ENCODE data around the gene PPIP5K2.

PPIP5K2 gene

GRCh38 chr5:103119070-103119764, 884 bp upstream of the PPIP5K2 start:
- H3K18ac ChIP-seq (ENCODE audit: low read depth in 1 of 2, low read length in 2 of 2): peak overlapping the region; percentile 75 to 94
- peak overlapping the region; percentile 54 to 99 for H3K4me3 ChIP-seq (ENCODE audit: insufficient read depth in 1 of 2, low read depth in 1 of 2, low read length in 2 of 2)
- H2BK15ac ChIP-seq (ENCODE audit: low read depth, poor library complexity, severe bottlenecking): no peak overlapping the region
- peak overlapping the region; percentile 98 for H3K27ac ChIP-seq (ENCODE audit: low read length, poor library complexity, severe bottlenecking)
- peak overlapping the region; percentile 15 for H2BK120ac ChIP-seq (ENCODE audit: low read depth, low read length)
- no peak overlapping the region for H3K23ac ChIP-seq (ENCODE audit: low read length in 2 of 2)
- peak overlapping the region; percentile 70 for H4K8ac ChIP-seq (ENCODE audit: low read length)
- peak overlapping the region; percentile 97 for H3K9ac ChIP-seq (ENCODE audit: low read length)
- H3K14ac ChIP-seq (ENCODE audit: low read length in 2 of 2): no peak overlapping the region
- peaks cover 6% of the 10 kb centered on the region for H3K79me1 ChIP-seq (replicated peaks; ENCODE audit: low read length, poor library complexity, severe bottlenecking)
- peak overlapping the region; percentile 60 for H3K4me2 ChIP-seq (ENCODE audit: low read length, poor library complexity, severe bottlenecking)
- DNase-seq: no peak
- H2AK5ac ChIP-seq (ENCODE audit: low read length, severe bottlenecking): no peak overlapping the region
- H4K91ac ChIP-seq (ENCODE audit: low read length): no peak overlapping the region
- no peaks in the 10 kb centered on the region for H3K9me3 ChIP-seq (ENCODE audit: control insufficient read depth, low read length)
- no peaks in the 10 kb centered on the region for H3K36me3 ChIP-seq (ENCODE audit: control insufficient read depth in 1 of 2, insufficient read depth in 2 of 2, low read depth in 1 of 2, low read length in 2 of 2)
- no peaks in the 10 kb centered on the region for H3K4me1 ChIP-seq (ENCODE audit: control insufficient read depth, insufficient read depth, low read depth, low read length)
- no peaks in the 10 kb centered on the region for H3K27me3 ChIP-seq (ENCODE audit: control insufficient read depth in 1 of 2, insufficient read depth in 1 of 2, low read length in 2 of 2)
- H2BK5ac ChIP-seq (ENCODE audit: low read depth, low read length, poor library complexity, severe bottlenecking): peak overlapping the region; percentile 63
- H2AFZ ChIP-seq (ENCODE audit: low read depth, low read length): peak overlapping the region; percentile 85
- 2% methylated on average over 14 of the region's 15 CpGs for WGBS
- peak overlapping the region in 1 of 2 experiments; percentile 77 for H3K4ac ChIP-seq (ENCODE audit: low read depth in 1 of 2, low read length in 2 of 2)
- no peak overlapping the region for H2BK12ac ChIP-seq (ENCODE audit: low read length in 2 of 2)

- H3K79me1 ChIP-seq (replicated peaks; ENCODE audit: low read length, poor library complexity, severe bottlenecking): peaks cover 7% of the 10 kb centered on the region
- no peak overlapping the region for H4K8ac ChIP-seq (ENCODE audit: low read length)
- H3K18ac ChIP-seq (ENCODE audit: low read depth in 1 of 2, low read length in 2 of 2): peak overlapping the region; percentile 35 to 99
- no peaks in the 10 kb centered on the region for H3K9me3 ChIP-seq (ENCODE audit: control insufficient read depth, low read length)
- H3K4me3 ChIP-seq (ENCODE audit: insufficient read depth in 1 of 2, low read depth in 1 of 2, low read length in 2 of 2): peak overlapping the region; percentile 85 to 99
- H3K4me1 ChIP-seq (ENCODE audit: control insufficient read depth, insufficient read depth, low read depth, low read length): no peaks in the 10 kb centered on the region
- H3K23ac ChIP-seq (ENCODE audit: low read length in 2 of 2): peak overlapping the region in 1 of 2 experiments; percentile 83
- H3K36me3 ChIP-seq (ENCODE audit: control insufficient read depth in 1 of 2, insufficient read depth in 2 of 2, low read depth in 1 of 2, low read length in 2 of 2): no peaks in the 10 kb centered on the region
- peak overlapping the region in 1 of 2 experiments; percentile 71 for H3K4ac ChIP-seq (ENCODE audit: low read depth in 1 of 2, low read length in 2 of 2)
- H4K91ac ChIP-seq (ENCODE audit: low read length): peak overlapping the region; percentile 5
- peak overlapping the region; percentile 95 for H2AFZ ChIP-seq (ENCODE audit: low read depth, low read length)
- no peak overlapping the region for H2BK120ac ChIP-seq (ENCODE audit: low read depth, low read length)
- peak overlapping the region in 1 of 2 experiments; percentile 99 for H3K14ac ChIP-seq (ENCODE audit: low read length in 2 of 2)
- H2AK5ac ChIP-seq (ENCODE audit: low read length, severe bottlenecking): no peak overlapping the region
- H3K4me2 ChIP-seq (ENCODE audit: low read length, poor library complexity, severe bottlenecking): peak overlapping the region; percentile 96
- H3K9ac ChIP-seq (ENCODE audit: low read length): peak overlapping the region; percentile 97
- H2BK15ac ChIP-seq (ENCODE audit: low read depth, poor library complexity, severe bottlenecking): no peak overlapping the region
- no peaks in the 10 kb centered on the region for H3K27me3 ChIP-seq (ENCODE audit: control insufficient read depth in 1 of 2, insufficient read depth in 1 of 2, low read length in 2 of 2)
- H2BK12ac ChIP-seq (ENCODE audit: low read length in 2 of 2): no peak overlapping the region
- no peak overlapping the region for H2BK5ac ChIP-seq (ENCODE audit: low read depth, low read length, poor library complexity, severe bottlenecking)
- H3K27ac ChIP-seq (ENCODE audit: low read length, poor library complexity, severe bottlenecking): peak overlapping the region; percentile 68
- under 1% methylated on average over 11 of the region's 17 CpGs for WGBS
- DNase-seq: peak; percentile 38
Measured at GRCh38 chr5:103120607-103121200, 603 bp downstream of the PPIP5K2 start.

GRCh38 chr5:103122242-103122641, 2.1 kb downstream of the PPIP5K2 start:
- no peak for DNase-seq
- Histone ChIP-seq H3K9me3 (ENCODE audit: control insufficient read depth, low read length) (no peaks in the 10 kb centered on the region), H2AFZ (ENCODE audit: low read depth, low read length) (no peak overlapping the region), H2BK12ac (ENCODE audit: low read length in 2 of 2) (no peak overlapping the region), H3K14ac (ENCODE audit: low read length in 2 of 2) (no peak overlapping the region), H2BK120ac (ENCODE audit: low read depth, low read length) (no peak overlapping the region), H3K36me3 (ENCODE audit: control insufficient read depth in 1 of 2, insufficient read depth in 2 of 2, low read depth in 1 of 2, low read length in 2 of 2) (no peaks in the 10 kb centered on the region), H3K4me1 (ENCODE audit: control insufficient read depth, insufficient read depth, low read depth, low read length) (no peaks in the 10 kb centered on the region), H3K4ac (ENCODE audit: low read depth in 1 of 2, low read length in 2 of 2) (no peak overlapping the region), H3K9ac (ENCODE audit: low read length) (no peak overlapping the region), H2BK15ac (ENCODE audit: low read depth, poor library complexity, severe bottlenecking) (no peak overlapping the region), H2BK5ac (ENCODE audit: low read depth, low read length, poor library complexity, severe bottlenecking) (no peak overlapping the region), H2AK5ac (ENCODE audit: low read length, severe bottlenecking) (no peak overlapping the region), H4K91ac (ENCODE audit: low read length) (no peak overlapping the region), H3K4me2 (ENCODE audit: low read length, poor library complexity, severe bottlenecking) (peak overlapping the region; percentile 47), H3K79me1 (replicated peaks; ENCODE audit: low read length, poor library complexity, severe bottlenecking) (peaks cover 10% of the 10 kb centered on the region), H3K27ac (ENCODE audit: low read length, poor library complexity, severe bottlenecking) (no peak overlapping the region), H3K27me3 (ENCODE audit: control insufficient read depth in 1 of 2, insufficient read depth in 1 of 2, low read length in 2 of 2) (no peaks in the 10 kb centered on the region), H4K8ac (ENCODE audit: low read length) (no peak overlapping the region), H3K23ac (ENCODE audit: low read length in 2 of 2) (no peak overlapping the region), H3K4me3 (ENCODE audit: insufficient read depth in 1 of 2, low read depth in 1 of 2, low read length in 2 of 2) (peak overlapping the region in 1 of 2 experiments; percentile 99), H3K18ac (ENCODE audit: low read depth in 1 of 2, low read length in 2 of 2) (no peak overlapping the region)
- WGBS: 92% methylated on average over 3 of the region's 3 CpGs

GRCh38 chr5:103126557-103126956, 6.5 kb downstream of the PPIP5K2 start:
- Histone ChIP-seq H3K27me3 (ENCODE audit: control insufficient read depth in 1 of 2, insufficient read depth in 1 of 2, low read length in 2 of 2) (no peaks in the 10 kb centered on the region), H3K4me3 (ENCODE audit: insufficient read depth in 1 of 2, low read depth in 1 of 2, low read length in 2 of 2) (no peak overlapping the region), H3K14ac (ENCODE audit: low read length in 2 of 2) (no peak overlapping the region), H3K79me1 (replicated peaks; ENCODE audit: low read length, poor library complexity, severe bottlenecking) (peaks cover 14% of the 10 kb centered on the region), H3K27ac (ENCODE audit: low read length, poor library complexity, severe bottlenecking) (no peak overlapping the region), H2BK15ac (ENCODE audit: low read depth, poor library complexity, severe bottlenecking) (no peak overlapping the region), H4K91ac (ENCODE audit: low read length) (no peak overlapping the region), H3K18ac (ENCODE audit: low read depth in 1 of 2, low read length in 2 of 2) (no peak overlapping the region), H3K23ac (ENCODE audit: low read length in 2 of 2) (no peak overlapping the region), H3K4me1 (ENCODE audit: control insufficient read depth, insufficient read depth, low read depth, low read length) (no peaks in the 10 kb centered on the region), H4K8ac (ENCODE audit: low read length) (no peak overlapping the region), H3K4me2 (ENCODE audit: low read length, poor library complexity, severe bottlenecking) (no peak overlapping the region), H2AFZ (ENCODE audit: low read depth, low read length) (no peak overlapping the region), H2BK12ac (ENCODE audit: low read length in 2 of 2) (no peak overlapping the region), H2AK5ac (ENCODE audit: low read length, severe bottlenecking) (no peak overlapping the region), H3K4ac (ENCODE audit: low read depth in 1 of 2, low read length in 2 of 2) (no peak overlapping the region), H3K36me3 (ENCODE audit: control insufficient read depth in 1 of 2, insufficient read depth in 2 of 2, low read depth in 1 of 2, low read length in 2 of 2) (peaks cover 0 to 10% of the 10 kb centered on the region in 2 experiments), H2BK120ac (ENCODE audit: low read depth, low read length) (no peak overlapping the region), H2BK5ac (ENCODE audit: low read depth, low read length, poor library complexity, severe bottlenecking) (no peak overlapping the region), H3K9me3 (ENCODE audit: control insufficient read depth, low read length) (no peaks in the 10 kb centered on the region), H3K9ac (ENCODE audit: low read length) (no peak overlapping the region)
- DNase-seq: no peak
- 100% methylated on average over 5 of the region's 5 CpGs for WGBS
